GM18870 (cell line): ENCODE measurements around the gene MCF2L2.
"Not testable (repeated sequence)": the region's sequence is repeated elsewhere in the genome, so short reads cannot be mapped to it uniquely, and the experiment has no call there.

ENCODE experiments used
- ATAC-seq: cut with Tn5 transposase; IDR thresholded peaks from one replicate; pipeline ENCODE4 v1.9.1; 2021; ENCODE audit warnings: moderate library complexity; ENCODE audit not compliant: unreplicated experiment

Gene MCF2L2

GRCh38 chr3:183252118-183252782 is 176.2 kb downstream of the MCF2L2 start:
- ATAC-seq = no peak

- ATAC-seq = no peak
Measured at GRCh38 chr3:183249006-183249718, 179.3 kb downstream of the MCF2L2 start.

- no peak for ATAC-seq
Measured at GRCh38 chr3:183247011-183247589, 181.3 kb downstream of the MCF2L2 start.

- no peak for ATAC-seq
Measured at GRCh38 chr3:183244981-183245476, 183.4 kb downstream of the MCF2L2 start.

GRCh38 chr3:183244219-183244618 is 184.2 kb downstream of the MCF2L2 start:
- no peak for ATAC-seq

- ATAC-seq = no peak
Measured at GRCh38 chr3:183242431-183242830, 186.0 kb downstream of the MCF2L2 start.

GRCh38 chr3:183239046-183239445 is 189.4 kb downstream of the MCF2L2 start:
- no peak for ATAC-seq

GRCh38 chr3:183233966-183234365 is 194.5 kb downstream of the MCF2L2 start:
- no peak for ATAC-seq

- ATAC-seq = no peak
Measured at GRCh38 chr3:183230826-183231225, 197.6 kb downstream of the MCF2L2 start.

GRCh38 chr3:183230251-183230650 is 198.2 kb downstream of the MCF2L2 start:
- not testable (repeated sequence) for ATAC-seq

- ATAC-seq = no peak
Measured at GRCh38 chr3:183229178-183229577, 199.2 kb downstream of the MCF2L2 start.

- ATAC-seq = no peak
Measured at GRCh38 chr3:183227586-183227985, 200.8 kb downstream of the MCF2L2 start.

- ATAC-seq = no peak
Measured at GRCh38 chr3:183226333-183226890, 202.0 kb downstream of the MCF2L2 start.

- no peak for ATAC-seq
Measured at GRCh38 chr3:183224180-183224970, 204.0 kb downstream of the MCF2L2 start.

- no peak for ATAC-seq
Measured at GRCh38 chr3:183222631-183223235, 205.7 kb downstream of the MCF2L2 start.

GRCh38 chr3:183220828-183221227 is 207.6 kb downstream of the MCF2L2 start:
- no peak for ATAC-seq

GRCh38 chr3:183218826-183219225 is 209.6 kb downstream of the MCF2L2 start:
- ATAC-seq = no peak

- no peak for ATAC-seq
Measured at GRCh38 chr3:183217548-183218332, 210.7 kb downstream of the MCF2L2 start.

- no peak for ATAC-seq
Measured at GRCh38 chr3:183215591-183216202, 212.7 kb downstream of the MCF2L2 start.
